ENCODE results near the gene DISP3.

DISP3 gene

DNA sequence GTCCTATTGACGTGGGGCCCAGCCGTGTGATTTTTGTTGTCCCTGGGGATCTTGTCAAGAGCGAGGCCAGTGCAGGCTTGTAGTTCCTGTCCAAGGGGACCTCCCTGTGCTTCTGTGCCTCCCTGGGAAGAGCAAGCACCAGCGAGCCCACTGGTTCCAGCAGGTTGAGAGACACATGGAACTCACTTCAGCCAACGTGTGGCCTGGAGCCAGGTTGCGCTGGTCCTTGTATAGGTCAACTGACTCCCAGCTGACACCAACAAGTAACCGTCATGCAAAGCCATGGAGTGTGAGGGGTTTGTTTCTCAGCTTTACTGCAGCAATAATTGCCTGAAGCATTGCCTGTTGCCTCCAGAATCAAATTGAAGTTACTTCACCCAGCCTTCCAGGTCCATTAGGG, 63.0 kb downstream of the DISP3 start:
- Histone ChIP-seq H4K20me1 (ENCODE audit: insufficient read depth, low read length) (peaks cover 8% of the 10 kb centered on the region), H3K27me3 (ENCODE audit: insufficient read depth, low read length, poor library complexity) (no peaks in the 10 kb centered on the region), H3K79me2 (ENCODE audit: insufficient read depth, low read length) (no peaks in the 10 kb centered on the region), H2AFZ (ENCODE audit: low read depth, low read length) (no peak overlapping the region), H3K4me1 (ENCODE audit: insufficient read depth, low read length) (no peaks in the 10 kb centered on the region), H3K27ac (ENCODE audit: low read length) (no peak overlapping the region), H3K36me3 (ENCODE audit: insufficient read depth, low read length) (no peaks in the 10 kb centered on the region), H3K4me3 (ENCODE audit: low read depth in 1 of 2, low read length in 2 of 2) (no peak overlapping the region), H3K9me3 (ENCODE audit: insufficient read depth, low read length, severe bottlenecking) (no peaks in the 10 kb centered on the region), H3K4me2 (ENCODE audit: insufficient read depth, low read length) (no peak overlapping the region), H3K9ac (ENCODE audit: low read depth, low read length) (no peak overlapping the region)
- TF ChIP-seq, protein P1, sequence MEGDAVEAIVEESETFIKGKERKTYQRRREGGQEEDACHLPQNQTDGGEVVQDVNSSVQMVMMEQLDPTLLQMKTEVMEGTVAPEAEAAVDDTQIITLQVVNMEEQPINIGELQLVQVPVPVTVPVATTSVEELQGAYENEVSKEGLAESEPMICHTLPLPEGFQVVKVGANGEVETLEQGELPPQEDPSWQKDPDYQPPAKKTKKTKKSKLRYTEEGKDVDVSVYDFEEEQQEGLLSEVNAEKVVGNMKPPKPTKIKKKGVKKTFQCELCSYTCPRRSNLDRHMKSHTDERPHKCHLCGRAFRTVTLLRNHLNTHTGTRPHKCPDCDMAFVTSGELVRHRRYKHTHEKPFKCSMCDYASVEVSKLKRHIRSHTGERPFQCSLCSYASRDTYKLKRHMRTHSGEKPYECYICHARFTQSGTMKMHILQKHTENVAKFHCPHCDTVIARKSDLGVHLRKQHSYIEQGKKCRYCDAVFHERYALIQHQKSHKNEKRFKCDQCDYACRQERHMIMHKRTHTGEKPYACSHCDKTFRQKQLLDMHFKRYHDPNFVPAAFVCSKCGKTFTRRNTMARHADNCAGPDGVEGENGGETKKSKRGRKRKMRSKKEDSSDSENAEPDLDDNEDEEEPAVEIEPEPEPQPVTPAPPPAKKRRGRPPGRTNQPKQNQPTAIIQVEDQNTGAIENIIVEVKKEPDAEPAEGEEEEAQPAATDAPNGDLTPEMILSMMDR (IDR thresholded peaks at IDR 0.05; ENCODE audit: borderline replicate concordance, extremely low read depth, low read length, poor library complexity, severe bottlenecking), result no peak
- no peak for ATAC-seq (ENCODE audit: insufficient read depth, low read depth)
- no peak for DNase-seq

DNA sequence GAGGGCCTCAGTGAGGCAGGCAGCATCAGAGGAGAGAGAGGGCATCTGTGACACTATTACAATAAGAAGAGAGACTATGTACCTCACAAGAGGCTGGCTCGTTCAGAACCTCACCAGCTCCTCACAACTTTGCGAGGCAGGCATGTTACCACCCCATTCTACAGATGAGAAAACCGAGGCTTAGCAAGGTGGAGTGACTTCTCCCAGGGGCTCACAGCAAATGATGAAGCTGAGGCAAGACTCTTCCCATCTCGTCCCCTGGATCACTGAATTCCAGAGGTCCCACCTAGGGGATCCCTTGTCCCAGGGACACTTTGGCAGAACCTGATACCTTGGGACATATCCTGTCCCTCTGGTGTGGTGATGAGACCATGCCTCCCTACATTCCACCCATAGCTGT, 64.4 kb downstream of the DISP3 start:
- Histone ChIP-seq H2AFZ (ENCODE audit: low read depth, low read length) (no peak overlapping the region), H4K20me1 (ENCODE audit: insufficient read depth, low read length) (peaks cover 8% of the 10 kb centered on the region), H3K4me3 (ENCODE audit: low read depth in 1 of 2, low read length in 2 of 2) (no peak overlapping the region), H3K79me2 (ENCODE audit: insufficient read depth, low read length) (no peaks in the 10 kb centered on the region), H3K9me3 (ENCODE audit: insufficient read depth, low read length, severe bottlenecking) (no peaks in the 10 kb centered on the region), H3K9ac (ENCODE audit: low read depth, low read length) (no peak overlapping the region), H3K36me3 (ENCODE audit: insufficient read depth, low read length) (no peaks in the 10 kb centered on the region), H3K27me3 (ENCODE audit: insufficient read depth, low read length, poor library complexity) (no peaks in the 10 kb centered on the region), H3K4me1 (ENCODE audit: insufficient read depth, low read length) (no peaks in the 10 kb centered on the region), H3K4me2 (ENCODE audit: insufficient read depth, low read length) (no peak overlapping the region), H3K27ac (ENCODE audit: low read length) (no peak overlapping the region)
- DNase-seq (no peak), ATAC-seq (ENCODE audit: insufficient read depth, low read depth) (no peak)
- TF ChIP-seq, protein P1 (IDR thresholded peaks at IDR 0.05; ENCODE audit: borderline replicate concordance, extremely low read depth, low read length, poor library complexity, severe bottlenecking), result no peak
- TF ChIP-seq EZH2 (IDR thresholded peaks at IDR 0.05; ENCODE audit: borderline replicate concordance, low read depth, low read length, severe bottlenecking), result no peak

DNA sequence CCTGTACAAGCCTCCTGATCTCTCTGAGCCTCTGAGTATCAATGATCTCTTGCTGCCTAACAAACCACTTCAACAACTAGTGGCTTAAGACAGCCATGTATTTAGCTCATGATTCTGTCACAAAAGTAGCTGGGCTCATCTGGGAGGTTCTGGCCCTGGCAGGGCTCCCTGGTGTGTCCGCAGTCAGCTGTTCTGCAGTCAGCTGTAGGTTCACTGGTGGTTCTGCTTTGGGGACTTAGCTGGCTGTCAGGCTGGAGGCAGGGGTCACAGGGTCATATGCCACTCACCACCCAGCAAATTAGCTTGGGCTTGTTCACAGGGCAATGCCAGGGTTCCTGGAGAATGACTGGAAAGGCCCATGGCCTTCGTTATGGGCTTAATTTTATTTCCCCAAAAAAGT, 64.8 kb downstream of the DISP3 start:
- Histone ChIP-seq H3K27me3 (ENCODE audit: insufficient read depth, low read length, poor library complexity) (no peaks in the 10 kb centered on the region), H3K4me2 (ENCODE audit: insufficient read depth, low read length) (no peak overlapping the region), H3K4me1 (ENCODE audit: insufficient read depth, low read length) (no peaks in the 10 kb centered on the region), H3K9me3 (ENCODE audit: insufficient read depth, low read length, severe bottlenecking) (no peaks in the 10 kb centered on the region), H3K9ac (ENCODE audit: low read depth, low read length) (no peak overlapping the region), H3K36me3 (ENCODE audit: insufficient read depth, low read length) (no peaks in the 10 kb centered on the region), H3K79me2 (ENCODE audit: insufficient read depth, low read length) (no peaks in the 10 kb centered on the region), H3K27ac (ENCODE audit: low read length) (no peak overlapping the region), H4K20me1 (ENCODE audit: insufficient read depth, low read length) (peaks cover 8% of the 10 kb centered on the region), H3K4me3 (ENCODE audit: low read depth in 1 of 2, low read length in 2 of 2) (no peak overlapping the region), H2AFZ (ENCODE audit: low read depth, low read length) (no peak overlapping the region)
- DNase-seq, result no peak
- no peak for ATAC-seq (ENCODE audit: insufficient read depth, low read depth)
- TF ChIP-seq, protein P1 (IDR thresholded peaks at IDR 0.05; ENCODE audit: borderline replicate concordance, extremely low read depth, low read length, poor library complexity, severe bottlenecking), result no peak
- no peak for TF ChIP-seq EZH2 (IDR thresholded peaks at IDR 0.05; ENCODE audit: borderline replicate concordance, low read depth, low read length, severe bottlenecking)

DNA sequence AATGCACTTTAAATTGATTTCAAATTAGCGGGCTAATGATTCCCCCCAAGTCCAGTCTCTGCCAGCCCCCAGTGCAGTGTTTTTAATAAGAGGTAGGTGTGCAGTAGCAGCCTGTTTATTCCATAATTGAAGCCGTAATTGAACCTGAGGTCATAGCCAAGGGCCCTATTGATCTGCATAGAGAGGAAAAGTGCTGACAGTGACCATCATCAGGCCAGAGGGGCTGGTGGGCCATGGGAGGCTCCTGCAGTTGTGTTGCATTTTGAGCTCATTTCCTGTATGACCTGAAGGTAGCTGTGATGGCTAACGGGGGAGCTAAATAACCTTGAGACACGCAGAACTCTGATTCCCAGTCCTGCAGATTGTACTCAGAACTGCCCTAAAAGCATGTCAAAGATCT, 67.5 kb downstream of the DISP3 start:
- H3K27me3 ChIP-seq (ENCODE audit: insufficient read depth, low read length, poor library complexity), result no peaks in the 10 kb centered on the region
- H3K4me2 ChIP-seq (ENCODE audit: insufficient read depth, low read length), result no peak overlapping the region
- DNase-seq (no peak), ATAC-seq (ENCODE audit: insufficient read depth, low read depth) (no peak)
- no peak overlapping the region for H3K4me3 ChIP-seq (ENCODE audit: low read depth in 1 of 2, low read length in 2 of 2)
- no peaks in the 10 kb centered on the region for H3K4me1 ChIP-seq (ENCODE audit: insufficient read depth, low read length)
- H3K9ac ChIP-seq (ENCODE audit: low read depth, low read length), result no peak overlapping the region
- no peaks in the 10 kb centered on the region for H3K79me2 ChIP-seq (ENCODE audit: insufficient read depth, low read length)
- TF ChIP-seq, protein P1 (IDR thresholded peaks at IDR 0.05; ENCODE audit: borderline replicate concordance, extremely low read depth, low read length, poor library complexity, severe bottlenecking), result no peak
- no peak for TF ChIP-seq EZH2 (IDR thresholded peaks at IDR 0.05; ENCODE audit: borderline replicate concordance, low read depth, low read length, severe bottlenecking)
- H3K9me3 ChIP-seq (ENCODE audit: insufficient read depth, low read length, severe bottlenecking), result no peaks in the 10 kb centered on the region
- H2AFZ ChIP-seq (ENCODE audit: low read depth, low read length), result no peak overlapping the region
- H4K20me1 ChIP-seq (ENCODE audit: insufficient read depth, low read length), result peaks cover 12% of the 10 kb centered on the region
- no peak overlapping the region for H3K27ac ChIP-seq (ENCODE audit: low read length)
- H3K36me3 ChIP-seq (ENCODE audit: insufficient read depth, low read length), result no peaks in the 10 kb centered on the region

All from DND-41 (cell line).